ENCODE data around the gene CROCC.

- TF ChIP-seq POLR2A (IDR thresholded peaks at IDR 0.05): peak in 1 of 2 donors; percentile 34
- peak; percentile 53 to 83 (median 72) for TF ChIP-seq CTCF (IDR thresholded peaks at IDR 0.05)
These were observed 39.0 kb downstream of the CROCC start for GRCh38 chr1:16960560-16961296.

Data from uterus (tissue), 2 donors.